H1 (cell line): ENCODE data around the gene RAP1B. TPM values are rescaled to one million over a fixed set of nuclear protein-coding genes. Genes with fewer than 3 reads are reported as not detected.

Source experiments
- CTCF ChIA-PET: fragments of 300-600 bp; sonication (Branson Sonifier 250); formaldehyde crosslinking; loops from one replicate; lab custom pipeline; 2021; ENCODE audit not compliant: partially characterized antibody; lab: Charles Lee
- POLR2A ChIA-PET: fragments of 300-600 bp; sonication (Branson Sonifier 250); formaldehyde crosslinking; loops from one replicate; lab custom pipeline; 2021; ENCODE audit warnings: inconsistent platforms; ENCODE audit not compliant: partially characterized antibody; lab: Charles Lee
- DNase-seq, 2 experiments: peaks; one replicate each; pipeline versions ENCODE4 v3.0.0 to v3.0.0-alpha.2; 2010 to 2022; ENCODE audit warnings: low spot score in 2 of 2, low read depth in 1 of 2, mixed read lengths in 1 of 2
- FAIRE-seq: peaks from 2 replicates; lab custom pipeline; 2011; peaks lifted over from hg19 to GRCh38; lab: Jason Lieb, UNC
- H2AFZ ChIP-seq: 2 replicates; pipeline ENCODE4 v1.8.1; 2012; ENCODE audit warnings: low read length, inconsistent platforms
- H2AK5ac ChIP-seq: 2 replicates; pipeline ENCODE4 v1.6.1; 2013; ENCODE audit warnings: low read depth, low read length
- H2BK120ac ChIP-seq: replicated peaks from 2 replicates; pipeline ENCODE3; 2013; ENCODE audit warnings: low read depth, low read length, inconsistent platforms
- H2BK12ac ChIP-seq: 2 replicates; pipeline ENCODE4 v1.6.1; 2013; ENCODE audit warnings: low read depth, low read length
- H2BK15ac ChIP-seq: 2 replicates; pipeline ENCODE4 v1.6.1; 2013; ENCODE audit warnings: low read length
- H2BK20ac ChIP-seq: 2 replicates; pipeline ENCODE4 v1.6.1; 2013; ENCODE audit warnings: low read length
- H2BK5ac ChIP-seq: 2 replicates; pipeline ENCODE4 v1.6.1; 2013; ENCODE audit warnings: low read depth, low read length
- H3K14ac ChIP-seq: 2 replicates; pipeline ENCODE4 v1.6.1; 2013; ENCODE audit warnings: inconsistent platforms; ENCODE audit not compliant: insufficient read length
- H3K18ac ChIP-seq: 2 replicates; pipeline ENCODE4 v1.6.1; 2013; ENCODE audit warnings: low read length; ENCODE audit errors: extremely low read depth
- H3K23ac ChIP-seq: 2 replicates; pipeline ENCODE4 v1.6.1; 2013; ENCODE audit warnings: inconsistent platforms; ENCODE audit not compliant: insufficient read length
- H3K23me2 ChIP-seq: 2 replicates; pipeline ENCODE4 v1.6.1; 2013; ENCODE audit warnings: low read depth, low read length
- H3K27ac ChIP-seq: 2 replicates; pipeline ENCODE4 v1.6.1; 2011; ENCODE audit warnings: low read depth, low read length, inconsistent platforms
- H3K27me3 ChIP-seq, 4 experiments: replicated peaks in 1 of 4; 1 replicate in 1 of 4; 2 replicates in 3 of 4; pipeline versions ENCODE4 v1.6.1 to v1.8.1; 2011 to 2013; ENCODE audit warnings: low read length in 3 of 4, mild to moderate bottlenecking in 3 of 4, inconsistent platforms in 2 of 4, mixed read lengths in 2 of 4, moderate library complexity in 1 of 4; ENCODE audit not compliant: control insufficient read depth in 3 of 4, insufficient read depth in 3 of 4; ENCODE audit errors: extremely low read depth in 1 of 4
- H3K36me3 ChIP-seq, 4 experiments: 2 replicates each; pipeline versions ENCODE4 v1.6.1 to v1.8.1; 2011 to 2013; ENCODE audit warnings: mild to moderate bottlenecking in 4 of 4, low read length in 3 of 4, moderate library complexity in 2 of 4, control low read depth in 1 of 4, inconsistent platforms in 1 of 4; ENCODE audit not compliant: insufficient read depth in 4 of 4, control insufficient read depth in 2 of 4
- H3K4ac ChIP-seq: replicated peaks from 2 replicates; pipeline ENCODE3; 2013; ENCODE audit warnings: low read length, low read depth, mixed read lengths, inconsistent platforms; ENCODE audit not compliant: insufficient read length
- H3K4me1 ChIP-seq, 4 experiments: replicated peaks in 1 of 4; 1 replicate in 1 of 4; 2 replicates in 3 of 4; pipeline versions ENCODE4 v1.6.1 to v1.8.1; 2011 to 2013; ENCODE audit warnings: low read length in 3 of 4, inconsistent platforms in 2 of 4, mixed read lengths in 1 of 4; ENCODE audit not compliant: insufficient read depth in 4 of 4, control insufficient read depth in 3 of 4
- H3K4me2 ChIP-seq, 2 experiments: 2 replicates each; pipeline versions ENCODE4 v1.6.1 to v1.8.1; 2011 to 2013; ENCODE audit warnings: low read depth in 2 of 2, low read length in 2 of 2, control low read depth in 1 of 2, inconsistent platforms in 1 of 2, mild to moderate bottlenecking in 1 of 2; ENCODE audit not compliant: insufficient read depth in 1 of 2
- H3K4me3 ChIP-seq, 4 experiments: fragments of 200-600, 300-600 bp in 1 of 4; sonication (generic), shearing (Covaris generic), sonication (Bioruptor Twin) in 1 of 4; 2 replicates each; pipeline versions ENCODE4 v1.5.1 to v1.8.1; 2011 to 2016; ENCODE audit warnings: low read length in 4 of 4, low read depth in 3 of 4, control low read depth in 2 of 4, inconsistent platforms in 2 of 4, mild to moderate bottlenecking in 2 of 4, mixed read lengths in 1 of 4, moderate library complexity in 1 of 4; ENCODE audit not compliant: insufficient read depth in 2 of 4; ENCODE audit errors: extremely low read depth in 1 of 4
- H3K56ac ChIP-seq: replicated peaks from 2 replicates; pipeline ENCODE3; 2013; ENCODE audit warnings: low read depth, mild to moderate bottlenecking, mixed read lengths, low read length, inconsistent platforms; ENCODE audit not compliant: insufficient read length
- H3K79me1 ChIP-seq: 2 replicates; pipeline ENCODE4 v1.6.1; 2013; ENCODE audit warnings: low read depth, low read length, control low read depth
- H3K79me2 ChIP-seq, 2 experiments: 2 replicates each; pipeline versions ENCODE4 v1.6.1 to v1.8.1; 2012 to 2013; ENCODE audit warnings: low read length in 2 of 2, mild to moderate bottlenecking in 2 of 2, inconsistent platforms in 1 of 2; ENCODE audit not compliant: insufficient read depth in 2 of 2, control insufficient read depth in 1 of 2
- H3K9ac ChIP-seq, 4 experiments: replicated peaks in 1 of 4; 1 replicate in 1 of 4; 2 replicates in 3 of 4; pipeline versions ENCODE4 v1.6.1 to v1.8.1; 2011 to 2013; ENCODE audit warnings: low read depth in 3 of 4, low read length in 3 of 4, control low read depth in 2 of 4, mild to moderate bottlenecking in 2 of 4, moderate library complexity in 2 of 4, inconsistent platforms in 1 of 4; ENCODE audit errors: extremely low read depth in 1 of 4
- H3K9me3 ChIP-seq, 2 experiments: 2 replicates each; pipeline versions ENCODE4 v1.6.1 to v1.8.1; 2012 to 2013; ENCODE audit warnings: mild to moderate bottlenecking in 2 of 2, moderate library complexity in 2 of 2, control low read depth in 1 of 2, inconsistent platforms in 1 of 2, low read depth in 1 of 2, low read length in 1 of 2, mixed read lengths in 1 of 2; ENCODE audit not compliant: insufficient read depth in 2 of 2
- H4K20me1 ChIP-seq, 2 experiments: replicated peaks in 1 of 2; 2 replicates each; pipeline versions ENCODE3 to v1.8.1; 2011 to 2013; ENCODE audit warnings: inconsistent platforms in 2 of 2, low read length in 2 of 2, mild to moderate bottlenecking in 1 of 2; ENCODE audit not compliant: insufficient read depth in 2 of 2, control insufficient read depth in 1 of 2
- H4K5ac ChIP-seq: 2 replicates; pipeline ENCODE4 v1.6.1; 2013; ENCODE audit warnings: low read length, low read depth, mixed read lengths, inconsistent platforms; ENCODE audit not compliant: insufficient read length
- H4K8ac ChIP-seq: 2 replicates; pipeline ENCODE4 v1.8.0; 2013; ENCODE audit warnings: mild to moderate bottlenecking, moderate library complexity, low read length, inconsistent platforms; ENCODE audit not compliant: insufficient read depth; ENCODE audit errors: extremely low read depth
- H4K91ac ChIP-seq: replicated peaks from 2 replicates; pipeline ENCODE3; 2013; ENCODE audit warnings: low read length, mixed read lengths, inconsistent platforms; ENCODE audit not compliant: insufficient read length
- BRCA1 ChIP-seq: IDR thresholded peaks from 2 replicates; pipeline ENCODE4 v1.6.1; 2012; ENCODE audit warnings: low read depth, low read length, improper control_type of control experiment
- CBX8 ChIP-seq: fragments of 300-800, 300-1000 bp; sonication (generic); IDR thresholded peaks from 2 replicates; pipeline ENCODE4 v1.7.1; 2016; ENCODE audit warnings: low read depth, low read length, borderline replicate concordance
- KDM1A ChIP-seq: fragments of 200-600, 300-600 bp; sonication (generic); IDR thresholded peaks from 2 replicates; pipeline ENCODE4 v1.7.1; 2016; ENCODE audit warnings: mild to moderate bottlenecking, low read length, borderline replicate concordance
- MAX ChIP-seq: IDR thresholded peaks from 2 replicates; pipeline ENCODE4 v1.6.1; 2012; ENCODE audit warnings: inconsistent platforms
- PHF8 ChIP-seq: fragments of 200-600 bp; sonication (generic); conservative IDR thresholded peaks from 2 replicates; pipeline ENCODE4 v1.7.1; 2012; ENCODE audit warnings: low read depth, mild to moderate bottlenecking, inconsistent platforms, low read length, moderate library complexity
- SAP30 ChIP-seq: fragments of 300-600 bp; sonication (generic); IDR thresholded peaks from 2 replicates; pipeline ENCODE4 v1.7.1; 2012; ENCODE audit warnings: low read length, moderate library complexity, mild to moderate bottlenecking, inconsistent platforms; ENCODE audit not compliant: insufficient read depth, insufficient replicate concordance
- SRF ChIP-seq: IDR thresholded peaks from 2 replicates; pipeline ENCODE4 v1.6.1; 2011; ENCODE audit warnings: mild to moderate bottlenecking, low read depth, low read length, moderate library complexity
- TAF1 ChIP-seq: IDR thresholded peaks from 2 replicates; pipeline ENCODE4 v1.6.1; 2011; ENCODE audit warnings: mild to moderate bottlenecking, low read depth, low read length
- TAF7 ChIP-seq: optimal IDR thresholded peaks from 2 replicates; pipeline ENCODE3; 2011; ENCODE audit warnings: low read depth, mild to moderate bottlenecking, inconsistent platforms, low read length, moderate library complexity, borderline replicate concordance
- ZNF274 ChIP-seq: IDR thresholded peaks from 2 replicates; pipeline ENCODE4 v1.7.0; 2012; ENCODE audit warnings: low read length, borderline replicate concordance; ENCODE audit errors: extremely low read depth
- WGBS, 2 experiments: shearing (Covaris generic) in 1 of 2; methylation state at CpG; one replicate each; pipeline versions ENCODE4 v1.1.6 to v1.1.7; 2013 to 2015; ENCODE audit warnings: low lambda C conversion rate in 2 of 2, mixed read lengths in 2 of 2, inconsistent platforms in 1 of 2, low coverage in 1 of 2, missing lambda C conversion rate in 1 of 2; ENCODE audit not compliant: insufficient replicate concordance in 2 of 2, insufficient coverage in 1 of 2, insufficient read length in 1 of 2; ENCODE audit errors: extremely low coverage in 1 of 2, missing lambda C conversion rate in 1 of 2; 5-methylcytosine and 5-hydroxymethylcytosine counted together
- polyA plus RNA-seq, 7 experiments: library from polyadenylated mRNA; depleted of rRNA in 3 of 7; stranded (reverse) in 5 of 7; unstranded in 2 of 7; fragments of >200 nt in 5 of 7; fragments of 200-250 nt in 2 of 7; gene quantifications; 1 replicate in 5 of 7; 2 replicates in 1 of 7; 4 replicates in 1 of 7; pipeline versions ENCODE4 v1.2.1 to v1.2.3, GENCODE V29; 2011 to 2013; ENCODE audit warnings: missing spikeins in 2 of 7, mixed read lengths in 2 of 7
- total RNA-seq: library from RNA; stranded (reverse); fragmentation: NEBNext Ultra II Directional; extraction: Animal tissue kit (Norgen Biotek cat#: 25700); gene quantifications from 2 replicates; pipeline ENCODE4 v1.2.1, GENCODE V29; 2021
- TF ChIP-seq, protein P1 (sequence below): IDR thresholded peaks from 2 replicates; pipeline ENCODE4 v1.6.1; 2011; ENCODE audit warnings: low read length, improper control_type of control experiment

RAP1B gene
- total and polyA plus RNA-seq, 2 of the 8 experiments (the other 6 are each of a cell fraction or from before 2014, with no cell fraction given), result 61.4 to 112 TPM

DNA sequence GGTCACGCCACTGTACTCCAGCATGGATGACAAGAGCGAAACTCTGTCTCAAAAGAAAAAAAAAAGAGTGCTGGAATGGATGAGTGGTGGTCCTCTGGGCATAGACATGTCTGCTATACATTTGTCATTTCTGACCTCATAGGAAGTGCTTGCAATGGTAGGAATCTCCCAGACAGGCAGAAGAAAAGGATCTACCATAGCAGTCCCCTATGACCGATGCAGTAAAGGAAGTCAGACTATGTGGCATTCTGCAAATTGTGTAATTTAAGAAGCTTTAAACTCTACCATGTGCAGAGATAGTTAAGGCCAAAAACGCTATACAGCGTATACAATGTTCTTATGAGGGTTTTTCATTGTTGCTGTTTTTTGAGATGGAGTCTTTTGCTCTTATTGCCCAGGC, 24.7 kb upstream of the RAP1B start:
- FAIRE-seq, result no peak
- CTCF ChIA-PET, result interaction anchor here (0.6 to 1.4 kb wide), 2 partner anchors 14 to 21 kb away, joined by 3 read pairs; no protein-coding TSS in a partner anchor

More for the DNA sequence above, 24.7 kb upstream of the RAP1B start:
- Histone ChIP-seq H3K4ac (no peak overlapping the region), H2BK15ac (no peak overlapping the region), H3K14ac (no peak overlapping the region), H4K20me1 (no peaks in the 10 kb centered on the region), H3K23me2 (no peaks in the 10 kb centered on the region), H3K36me3 (no peaks in the 10 kb centered on the region), H2AK5ac (no peak overlapping the region), H3K4me1 (peaks cover 0 to 3% (median 0%) of the 10 kb centered on the region in 4 experiments; a peak in 1 of 7 replicates), H3K9ac (no peak overlapping the region), H3K9me3 (peaks cover 14 to 16% of the 10 kb centered on the region in 2 experiments), H2AFZ (no peak overlapping the region), H3K79me2 (no peaks in the 10 kb centered on the region), H2BK5ac (no peak overlapping the region), H4K91ac (no peak overlapping the region), H3K27ac (no peak overlapping the region), H3K79me1 (no peaks in the 10 kb centered on the region), H2BK120ac (no peak overlapping the region), H3K4me2 (no peak overlapping the region), H3K4me3 (no peak overlapping the region), H2BK12ac (no peak overlapping the region), H3K23ac (no peak overlapping the region), H3K18ac (no peak overlapping the region), H4K5ac (no peak overlapping the region), H3K27me3 (no peaks in the 10 kb centered on the region; a peak in 1 of 7 replicates), H3K56ac (no peak overlapping the region), H2BK20ac (no peak overlapping the region), H4K8ac (no peak overlapping the region)
- POLR2A ChIA-PET, result no interaction called here
- 93% methylated on average over 5 of the region's 5 CpGs; no CpG with 5 or more reads in 1 of the 2 experiments for WGBS, 2 experiments
- DNase-seq, result no peak
- TF ChIP-seq TAF1 (no peak), BRCA1 (no peak), TAF7 (no peak), SAP30 (no peak), KDM1A (no peak), PHF8 (no peak), CBX8 (no peak), MAX (no peak), SRF (no peak), ZNF274 (no peak)
- TF ChIP-seq, protein P1, sequence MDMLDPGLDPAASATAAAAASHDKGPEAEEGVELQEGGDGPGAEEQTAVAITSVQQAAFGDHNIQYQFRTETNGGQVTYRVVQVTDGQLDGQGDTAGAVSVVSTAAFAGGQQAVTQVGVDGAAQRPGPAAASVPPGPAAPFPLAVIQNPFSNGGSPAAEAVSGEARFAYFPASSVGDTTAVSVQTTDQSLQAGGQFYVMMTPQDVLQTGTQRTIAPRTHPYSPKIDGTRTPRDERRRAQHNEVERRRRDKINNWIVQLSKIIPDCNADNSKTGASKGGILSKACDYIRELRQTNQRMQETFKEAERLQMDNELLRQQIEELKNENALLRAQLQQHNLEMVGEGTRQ, result no peak
